ENCODE measurements around the gene UPF3A. TPM values are rescaled to one million over a fixed set of nuclear protein-coding genes. Genes with fewer than 3 reads are reported as not detected.

UPF3A gene
- total RNA-seq, 1 donor from 2014 or later: 19.5 TPM

GRCh38 chr13:114319441-114319913 is 38.1 kb downstream of the UPF3A start:
- TF ChIP-seq, protein P1, sequence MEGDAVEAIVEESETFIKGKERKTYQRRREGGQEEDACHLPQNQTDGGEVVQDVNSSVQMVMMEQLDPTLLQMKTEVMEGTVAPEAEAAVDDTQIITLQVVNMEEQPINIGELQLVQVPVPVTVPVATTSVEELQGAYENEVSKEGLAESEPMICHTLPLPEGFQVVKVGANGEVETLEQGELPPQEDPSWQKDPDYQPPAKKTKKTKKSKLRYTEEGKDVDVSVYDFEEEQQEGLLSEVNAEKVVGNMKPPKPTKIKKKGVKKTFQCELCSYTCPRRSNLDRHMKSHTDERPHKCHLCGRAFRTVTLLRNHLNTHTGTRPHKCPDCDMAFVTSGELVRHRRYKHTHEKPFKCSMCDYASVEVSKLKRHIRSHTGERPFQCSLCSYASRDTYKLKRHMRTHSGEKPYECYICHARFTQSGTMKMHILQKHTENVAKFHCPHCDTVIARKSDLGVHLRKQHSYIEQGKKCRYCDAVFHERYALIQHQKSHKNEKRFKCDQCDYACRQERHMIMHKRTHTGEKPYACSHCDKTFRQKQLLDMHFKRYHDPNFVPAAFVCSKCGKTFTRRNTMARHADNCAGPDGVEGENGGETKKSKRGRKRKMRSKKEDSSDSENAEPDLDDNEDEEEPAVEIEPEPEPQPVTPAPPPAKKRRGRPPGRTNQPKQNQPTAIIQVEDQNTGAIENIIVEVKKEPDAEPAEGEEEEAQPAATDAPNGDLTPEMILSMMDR (conservative IDR thresholded peaks at IDR 0.05; ENCODE audit: low read depth, low read length): no peak
- H3K4me3 ChIP-seq (ENCODE audit: low read depth, low read length): no peak overlapping the region
- no peak for DNase-seq (ENCODE audit: low read depth)

- no peak for DNase-seq (ENCODE audit: low read depth)
- H3K4me3 ChIP-seq (ENCODE audit: low read depth, low read length): no peak overlapping the region
- TF ChIP-seq, protein P1 (conservative IDR thresholded peaks at IDR 0.05; ENCODE audit: low read depth, low read length): no peak
Observed at GRCh38 chr13:114320065-114320464, 38.7 kb downstream of the UPF3A start.

DNA sequence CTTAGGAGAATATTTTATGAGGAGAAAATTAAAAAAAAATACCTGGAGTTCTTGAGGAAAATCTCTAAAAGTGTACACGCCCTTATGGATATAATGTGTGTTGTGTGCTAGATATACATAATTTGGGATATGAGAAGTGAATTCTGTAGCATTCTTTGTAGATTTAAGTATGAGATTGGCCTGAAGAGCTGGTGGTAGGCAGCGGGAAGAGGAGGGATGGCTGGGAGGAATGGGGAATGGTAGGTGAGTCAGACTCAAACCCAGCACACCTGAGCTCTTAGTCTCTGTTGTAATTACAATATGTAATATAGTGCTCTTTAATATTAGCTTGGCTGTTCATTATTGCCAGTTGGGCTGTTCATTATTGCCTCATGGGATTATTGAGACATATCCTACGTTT is 39.9 kb downstream of the UPF3A start:
- H3K4me3 ChIP-seq (ENCODE audit: low read depth, low read length): no peak overlapping the region
- TF ChIP-seq, protein P1 (conservative IDR thresholded peaks at IDR 0.05; ENCODE audit: low read depth, low read length): no peak
- DNase-seq (ENCODE audit: low read depth): no peak

- TF ChIP-seq, protein P1 (conservative IDR thresholded peaks at IDR 0.05; ENCODE audit: low read depth, low read length): no peak
- no peak overlapping the region for H3K4me3 ChIP-seq (ENCODE audit: low read depth, low read length)
- DNase-seq (ENCODE audit: low read depth): no peak
Observed at GRCh38 chr13:114323349-114323748, 41.9 kb downstream of the UPF3A start.

DNA sequence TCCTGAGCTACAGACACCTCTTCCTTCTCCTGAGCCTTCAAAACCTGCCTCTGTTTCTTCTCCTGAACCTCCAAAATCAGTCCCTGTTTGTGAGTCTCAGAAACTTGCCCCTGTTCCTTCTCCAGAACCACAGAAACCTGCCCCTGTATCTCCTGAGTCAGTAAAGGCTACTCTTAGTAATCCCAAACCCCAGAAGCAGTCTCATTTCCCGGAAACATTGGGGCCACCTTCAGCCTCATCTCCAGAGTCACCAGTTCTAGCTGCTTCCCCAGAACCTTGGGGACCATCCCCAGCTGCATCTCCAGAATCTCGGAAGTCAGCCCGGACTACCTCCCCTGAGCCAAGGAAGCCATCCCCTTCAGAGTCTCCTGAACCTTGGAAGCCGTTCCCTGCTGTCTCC is 42.9 kb downstream of the UPF3A start:
- DNase-seq (ENCODE audit: low read depth): no peak
- no peak overlapping the region for H3K4me3 ChIP-seq (ENCODE audit: low read depth, low read length)
- TF ChIP-seq, protein P1 (conservative IDR thresholded peaks at IDR 0.05; ENCODE audit: low read depth, low read length): no peak

- DNase-seq (ENCODE audit: low read depth): no peak
- H3K4me3 ChIP-seq (ENCODE audit: low read depth, low read length): no peak overlapping the region
- TF ChIP-seq, protein P1 (conservative IDR thresholded peaks at IDR 0.05; ENCODE audit: low read depth, low read length): no peak
Observed at GRCh38 chr13:114325729-114326128, 44.3 kb downstream of the UPF3A start.

- no peak overlapping the region for H3K4me3 ChIP-seq (ENCODE audit: low read depth, low read length)
- DNase-seq (ENCODE audit: low read depth): no peak
- TF ChIP-seq, protein P1 (conservative IDR thresholded peaks at IDR 0.05; ENCODE audit: low read depth, low read length): no peak
Observed at GRCh38 chr13:114328034-114328433, 46.6 kb downstream of the UPF3A start.
